GM19463 (cell line): ENCODE data around the gene ZFAND6.
"Not testable (repeated sequence)": the region's sequence is repeated elsewhere in the genome, so short reads cannot be mapped to it uniquely, and the experiment has no call there.

Source experiments
- ATAC-seq: cut with Tn5 transposase; IDR thresholded peaks from one replicate; pipeline ENCODE4 v1.9.1; 2021; ENCODE audit warnings: mild to moderate bottlenecking, moderate library complexity; ENCODE audit not compliant: unreplicated experiment

ZFAND6 gene

DNA sequence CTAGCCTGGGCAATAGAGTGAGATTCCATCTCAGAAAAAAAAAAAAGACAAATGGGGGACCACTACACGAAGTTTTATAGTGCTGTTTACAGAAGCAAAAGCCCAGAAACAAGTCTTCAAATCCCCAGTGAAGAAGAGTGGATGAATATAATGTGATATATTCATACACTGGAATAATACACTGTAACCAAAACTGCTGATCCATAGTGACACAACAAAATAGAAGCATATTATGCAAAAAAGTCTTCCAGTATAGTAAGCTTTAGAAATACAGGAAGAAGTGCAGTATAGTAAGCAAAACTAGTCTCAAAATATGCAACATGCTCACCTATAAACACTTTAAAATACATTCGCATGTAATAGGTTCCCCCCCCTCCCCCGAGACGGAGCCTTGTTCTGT, 81.4 kb downstream of the ZFAND6 start:
- no peak for ATAC-seq

DNA sequence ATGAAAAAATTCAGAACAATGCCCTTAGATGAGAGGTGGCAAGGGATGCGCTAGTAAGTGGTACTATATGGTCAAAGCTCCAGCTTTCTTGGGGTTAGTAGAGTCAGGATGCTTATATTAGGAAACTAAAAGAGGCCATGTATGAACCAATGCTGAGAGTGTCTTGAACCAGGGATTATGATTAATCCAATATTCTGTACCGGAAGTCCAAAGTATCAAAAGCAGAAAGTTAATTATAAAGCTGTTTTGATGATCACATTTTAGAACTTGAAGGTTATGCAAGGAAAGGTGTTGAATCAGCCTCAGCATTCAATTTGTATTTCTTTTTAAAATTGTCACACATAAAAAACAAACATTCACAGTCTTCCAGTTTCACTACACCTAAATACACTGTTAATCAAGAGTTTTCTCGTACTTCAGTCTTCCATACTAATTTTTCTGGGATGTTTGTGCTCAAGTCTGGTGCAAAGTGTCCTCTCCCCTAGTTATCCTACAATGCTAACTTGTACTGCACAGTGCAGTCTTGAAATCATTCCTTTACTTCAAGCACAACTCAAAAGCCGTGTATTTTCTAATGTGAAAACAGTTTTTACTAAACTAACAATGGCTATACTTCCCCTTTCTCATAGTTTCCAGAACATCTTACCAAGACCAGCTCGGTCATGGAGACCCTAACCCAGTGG, 82.6 kb downstream of the ZFAND6 start:
- ATAC-seq = no peak

DNA sequence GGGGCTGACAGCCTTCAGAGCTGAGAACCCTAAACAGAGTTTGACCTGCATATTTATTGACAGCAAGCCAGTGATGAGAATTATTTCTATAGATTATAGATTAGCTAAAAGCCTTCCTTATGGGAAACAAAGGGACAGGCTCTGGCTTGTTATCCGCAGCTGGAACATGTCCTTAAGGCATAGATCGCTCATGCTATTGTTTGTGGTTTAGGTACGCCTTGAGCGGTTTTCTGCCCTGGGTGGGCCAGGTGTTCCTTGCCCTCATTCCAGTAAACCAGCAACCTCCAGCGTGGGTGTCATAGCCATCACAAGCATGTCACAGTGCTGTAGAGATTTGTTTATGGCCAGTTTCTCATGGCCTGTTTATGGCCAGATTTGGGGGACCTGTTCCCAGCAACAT, 83.2 kb downstream of the ZFAND6 start:
- no peak for ATAC-seq

DNA sequence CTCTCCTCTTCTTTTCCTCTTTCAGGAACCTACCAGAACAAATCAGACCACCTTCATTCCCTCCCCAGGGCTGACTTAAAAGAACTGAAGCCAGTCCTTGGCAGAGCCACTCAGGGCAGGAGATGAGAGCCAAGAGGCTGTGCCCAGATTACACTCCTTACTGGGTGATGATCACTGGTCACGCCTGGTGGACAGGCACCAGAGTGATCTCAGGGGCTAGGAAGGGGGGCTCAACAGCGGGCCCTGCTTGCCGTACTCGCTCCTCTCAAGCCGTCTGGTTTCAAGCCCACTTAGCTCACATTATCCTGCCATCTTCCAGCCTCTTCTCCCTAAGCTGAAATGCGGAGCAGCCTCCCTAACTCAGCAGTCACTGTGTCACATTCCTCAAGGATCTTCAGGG, 91.7 kb downstream of the ZFAND6 start:
- no peak for ATAC-seq

DNA sequence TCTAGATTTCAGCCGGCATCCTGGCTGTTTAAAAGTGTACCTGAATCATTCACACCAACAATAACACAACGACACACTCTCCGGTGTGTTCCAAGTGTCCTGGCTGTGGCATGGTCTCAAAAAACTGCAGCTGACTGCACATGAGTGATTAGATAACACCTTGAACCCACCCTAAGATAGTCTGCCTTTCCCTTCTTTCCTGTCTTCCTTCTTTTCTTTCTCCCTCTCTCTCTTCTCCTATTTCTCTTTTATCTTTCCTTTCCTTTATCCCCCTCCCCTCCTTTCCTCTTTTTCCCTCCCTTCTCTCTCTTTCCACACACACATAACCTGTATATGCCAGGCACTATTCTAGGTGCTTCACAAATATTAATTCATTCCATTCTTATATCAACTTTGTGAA, 92.1 kb downstream of the ZFAND6 start:
- ATAC-seq = no peak

DNA sequence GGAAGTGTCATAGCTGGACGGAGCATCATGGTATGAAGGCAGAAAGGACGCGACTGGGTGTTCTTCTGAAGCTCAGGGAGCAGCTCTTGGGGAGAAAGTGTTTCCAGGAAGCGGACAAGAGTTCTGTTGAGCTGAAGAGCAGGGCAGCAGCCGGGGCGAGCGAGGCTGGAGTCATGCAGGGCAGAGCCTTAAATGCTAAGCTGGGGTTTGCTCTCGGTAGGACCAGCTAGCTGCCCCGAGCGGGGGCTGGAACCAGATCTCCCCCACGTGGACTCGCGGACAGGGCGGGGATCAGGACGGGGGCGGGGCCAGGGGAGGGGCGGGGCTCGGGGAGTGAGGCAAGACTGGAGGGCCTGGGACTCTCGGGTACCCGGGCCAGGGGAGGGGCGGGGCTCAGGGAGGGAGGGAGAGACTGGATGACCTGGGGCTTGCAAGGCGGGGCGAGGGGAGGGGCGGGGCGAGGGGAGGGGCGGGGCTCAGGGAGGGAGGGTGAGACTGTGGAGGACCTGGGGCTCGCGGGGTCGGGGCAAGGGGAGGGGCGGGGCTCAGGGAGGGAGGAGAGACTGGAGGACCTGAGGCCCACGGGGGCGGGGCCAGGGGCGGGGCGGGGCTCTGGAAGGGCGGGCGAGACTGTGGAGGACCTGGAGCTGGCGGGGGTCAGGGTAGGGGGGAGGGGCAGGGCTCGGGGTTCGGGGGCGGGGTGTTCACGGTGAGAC, 92.9 kb downstream of the ZFAND6 start:
- peak; percentile 64 for ATAC-seq

DNA sequence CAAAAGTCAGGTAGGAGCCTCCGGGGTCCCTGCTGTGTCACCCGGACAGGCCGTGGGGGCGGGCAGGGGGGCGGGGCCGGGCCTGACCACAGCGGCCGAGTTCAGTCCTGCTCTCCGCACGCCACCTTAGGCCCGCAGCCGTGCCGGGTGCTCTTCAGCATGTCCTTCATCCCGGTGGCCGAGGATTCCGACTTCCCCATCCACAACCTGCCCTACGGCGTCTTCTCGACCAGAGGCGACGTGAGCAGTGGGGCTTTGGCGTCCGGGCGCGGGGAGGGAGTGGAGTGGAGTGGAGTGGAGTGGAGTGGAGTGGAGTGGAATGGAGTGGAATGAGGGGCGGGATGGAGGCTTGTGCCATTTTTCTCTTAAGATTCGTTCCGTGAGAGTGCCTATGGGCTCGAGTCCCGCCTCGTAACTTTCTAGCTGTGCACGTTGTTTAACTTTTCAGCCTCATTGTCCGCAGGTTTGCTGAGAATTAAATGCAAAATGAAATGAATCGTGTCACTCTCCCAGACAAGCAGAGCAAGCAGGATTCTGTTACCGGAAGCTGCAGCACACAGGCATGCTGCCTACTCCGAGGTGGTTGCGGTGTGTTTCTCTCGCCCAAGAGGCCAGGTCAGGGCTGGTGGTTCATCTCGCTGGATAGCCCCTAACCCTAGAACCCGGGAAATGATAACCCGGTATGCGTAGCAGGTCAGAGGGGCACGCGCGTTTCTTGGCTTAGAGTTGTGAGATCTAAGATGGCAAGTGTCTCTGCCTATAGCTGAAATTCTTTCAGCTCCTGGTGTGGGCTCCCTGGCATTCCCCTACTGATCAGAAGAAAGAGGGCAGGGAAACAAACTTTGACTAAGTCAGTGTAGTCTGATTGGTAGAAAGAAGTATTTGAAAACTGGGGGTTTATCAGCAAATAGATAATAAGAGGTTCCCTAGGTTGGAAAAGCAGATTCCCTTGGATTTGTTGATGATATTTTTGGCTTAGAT, 93.7 kb downstream of the ZFAND6 start, which contains the start of gene FAH:
Gene FAH, plus strand, starts transcription at position 104 of the 981 bp plus-strand sequence. Its CDS starts 56 bp downstream, at position 160.
- ATAC-seq = peak; percentile 42

DNA sequence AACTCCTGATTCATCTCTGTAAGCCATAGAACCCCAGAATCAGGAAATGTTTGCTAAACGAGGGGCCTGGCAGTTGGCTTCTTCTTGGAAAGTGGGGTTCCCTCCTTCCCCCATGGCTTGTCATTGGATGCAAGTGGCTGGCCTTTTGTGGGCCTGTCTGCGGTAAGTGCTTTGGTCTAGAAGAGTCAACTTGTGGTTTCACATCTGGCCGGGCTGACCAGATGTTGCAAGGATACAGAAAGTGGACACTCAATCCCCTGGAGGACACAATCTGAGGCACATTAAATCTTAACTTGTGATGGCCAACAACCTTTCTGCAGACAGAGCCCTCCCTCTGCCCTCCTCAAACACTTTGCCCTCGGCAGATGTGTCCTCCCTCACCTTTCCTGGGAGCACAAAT, 94.4 kb downstream of the ZFAND6 start:
- ATAC-seq = no peak

DNA sequence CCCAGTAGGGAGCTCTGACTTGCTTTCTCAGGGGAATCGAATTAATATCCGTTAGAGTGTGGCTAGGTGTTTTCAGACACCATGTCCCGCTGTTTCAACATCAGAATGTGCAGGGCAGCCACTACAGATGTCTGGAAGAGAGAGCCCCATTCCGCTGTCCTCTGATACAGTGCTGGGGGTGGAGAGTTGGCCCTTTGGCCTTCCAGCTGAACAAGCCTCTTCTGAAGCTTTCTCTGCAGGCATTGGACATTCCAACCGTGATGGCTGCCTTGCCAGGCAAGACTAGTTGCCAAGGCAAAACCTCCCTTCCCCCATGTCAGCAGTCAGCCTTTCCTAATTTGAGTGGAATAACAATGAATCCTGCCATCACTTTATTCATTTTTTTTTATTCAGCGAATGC, 94.9 kb downstream of the ZFAND6 start:
- no peak for ATAC-seq

DNA sequence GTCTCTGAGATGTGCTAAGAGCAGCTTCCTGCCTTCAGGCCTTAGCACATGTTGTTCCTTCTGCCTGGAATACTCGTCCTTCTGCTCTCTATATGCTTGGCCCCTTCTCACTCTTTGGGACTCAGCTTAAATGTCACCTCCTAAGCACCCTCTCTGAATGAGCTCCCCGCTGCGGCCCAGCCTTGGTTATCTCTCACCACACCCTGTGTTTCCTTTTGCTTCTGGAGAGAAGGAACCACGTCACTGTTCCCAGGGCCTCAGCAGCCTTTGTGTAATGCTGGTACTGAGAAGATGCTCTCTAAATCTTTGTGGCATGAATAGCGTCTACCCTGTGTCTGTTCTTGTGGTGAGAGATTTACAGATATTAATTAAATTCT, 95.5 kb downstream of the ZFAND6 start:
- no peak for ATAC-seq

DNA sequence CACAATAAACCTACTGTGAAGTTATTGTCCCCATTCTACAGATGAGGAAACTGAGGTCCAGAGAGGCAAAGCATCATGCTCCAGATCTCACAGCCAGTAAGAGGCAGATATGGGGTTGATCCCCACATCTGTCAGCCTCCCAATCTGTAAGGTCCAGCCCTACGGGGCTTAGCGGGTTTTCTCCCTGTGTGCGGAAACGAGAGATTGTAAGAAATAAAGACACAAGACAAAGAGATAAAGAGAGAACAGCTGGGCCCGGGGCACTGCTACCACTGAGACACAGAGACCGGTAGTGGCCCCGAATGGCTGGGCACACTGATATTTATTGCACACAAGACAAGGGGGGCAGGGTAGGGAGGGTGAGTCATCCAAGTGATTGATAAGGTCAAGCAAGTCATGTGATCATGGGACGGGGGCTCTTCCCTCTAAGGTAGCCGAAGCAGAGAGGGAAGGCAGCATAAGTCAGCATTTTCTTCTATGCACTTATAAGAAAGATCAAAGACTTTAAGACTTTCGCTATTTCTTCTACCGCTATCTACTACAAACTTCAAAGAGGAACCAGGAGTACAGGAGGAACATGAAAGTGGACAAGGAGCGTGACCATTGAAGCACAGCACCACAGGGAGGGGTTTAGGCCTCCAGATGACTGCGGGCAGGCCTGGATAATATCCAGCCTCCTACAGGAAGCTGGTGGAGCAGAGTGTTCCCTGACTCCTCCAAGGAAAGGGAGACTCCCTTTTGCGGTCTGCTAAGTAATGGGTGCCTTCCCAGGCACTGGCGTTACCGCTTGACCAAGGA, 96.1 kb downstream of the ZFAND6 start:
- ATAC-seq = not testable (repeated sequence)

DNA sequence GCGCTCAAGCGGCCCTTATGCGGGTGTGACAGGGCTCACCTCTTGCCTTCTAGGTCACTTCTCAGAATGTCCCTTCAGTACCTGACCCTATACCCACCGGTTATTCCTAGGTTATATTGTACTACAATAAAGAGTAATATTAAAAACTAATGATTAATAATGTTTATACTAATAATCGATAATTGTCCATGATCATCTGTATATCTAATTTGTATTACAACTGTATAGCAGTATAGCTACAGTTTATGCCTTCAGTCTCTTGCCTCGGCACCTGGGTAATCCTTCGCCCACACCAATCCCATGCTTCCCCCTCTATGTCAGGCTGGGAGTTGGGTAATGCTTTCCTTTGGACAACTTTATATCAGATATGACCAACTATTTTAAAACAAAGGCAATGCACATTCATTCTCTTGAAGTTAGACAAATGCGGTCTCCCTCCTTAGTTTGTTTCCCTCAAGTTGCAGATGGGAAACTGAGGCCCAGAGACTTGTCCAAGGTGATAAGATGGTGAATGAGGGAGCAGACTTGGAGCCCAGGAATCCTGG, 96.8 kb downstream of the ZFAND6 start:
- no peak for ATAC-seq

DNA sequence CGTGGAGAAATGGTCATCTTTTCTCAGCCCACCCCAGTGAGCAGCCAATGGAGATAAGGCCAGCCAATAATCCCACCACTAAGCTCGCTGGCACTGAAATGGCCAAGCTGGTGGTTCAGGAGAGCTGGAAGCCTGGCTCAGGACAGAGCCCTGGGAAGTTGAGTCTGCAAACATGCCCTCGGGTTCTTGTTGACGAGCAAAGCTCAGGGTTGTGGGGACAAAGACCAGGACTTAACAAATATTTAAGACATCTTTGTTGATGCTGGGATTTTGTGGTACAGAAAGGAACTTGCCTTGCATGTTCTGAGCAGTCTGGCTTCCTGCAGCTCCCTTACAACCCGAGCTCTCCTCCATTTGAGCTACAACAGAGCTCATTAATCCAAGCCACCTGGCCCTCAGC, 97.7 kb downstream of the ZFAND6 start:
- no peak for ATAC-seq

DNA sequence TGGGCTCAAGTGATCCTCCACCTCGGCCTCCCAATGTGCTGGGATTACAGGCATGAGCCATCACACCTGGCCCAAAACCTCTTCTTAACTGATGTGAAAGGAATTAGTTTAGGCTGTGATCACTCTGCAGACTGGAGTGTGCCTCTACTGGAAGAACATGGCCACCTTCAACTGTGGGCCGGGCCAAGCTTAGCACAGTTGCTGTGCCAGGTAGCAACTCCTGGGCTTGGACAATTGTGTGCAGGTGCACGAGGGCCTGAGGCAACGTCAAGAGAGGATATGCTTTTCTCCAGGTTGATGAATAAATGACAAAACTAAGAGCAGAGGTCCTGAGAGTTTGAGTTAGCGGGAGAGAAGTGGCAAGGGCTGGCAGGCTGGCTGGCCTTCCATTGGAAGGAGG, 99.8 kb downstream of the ZFAND6 start:
- ATAC-seq = no peak

DNA sequence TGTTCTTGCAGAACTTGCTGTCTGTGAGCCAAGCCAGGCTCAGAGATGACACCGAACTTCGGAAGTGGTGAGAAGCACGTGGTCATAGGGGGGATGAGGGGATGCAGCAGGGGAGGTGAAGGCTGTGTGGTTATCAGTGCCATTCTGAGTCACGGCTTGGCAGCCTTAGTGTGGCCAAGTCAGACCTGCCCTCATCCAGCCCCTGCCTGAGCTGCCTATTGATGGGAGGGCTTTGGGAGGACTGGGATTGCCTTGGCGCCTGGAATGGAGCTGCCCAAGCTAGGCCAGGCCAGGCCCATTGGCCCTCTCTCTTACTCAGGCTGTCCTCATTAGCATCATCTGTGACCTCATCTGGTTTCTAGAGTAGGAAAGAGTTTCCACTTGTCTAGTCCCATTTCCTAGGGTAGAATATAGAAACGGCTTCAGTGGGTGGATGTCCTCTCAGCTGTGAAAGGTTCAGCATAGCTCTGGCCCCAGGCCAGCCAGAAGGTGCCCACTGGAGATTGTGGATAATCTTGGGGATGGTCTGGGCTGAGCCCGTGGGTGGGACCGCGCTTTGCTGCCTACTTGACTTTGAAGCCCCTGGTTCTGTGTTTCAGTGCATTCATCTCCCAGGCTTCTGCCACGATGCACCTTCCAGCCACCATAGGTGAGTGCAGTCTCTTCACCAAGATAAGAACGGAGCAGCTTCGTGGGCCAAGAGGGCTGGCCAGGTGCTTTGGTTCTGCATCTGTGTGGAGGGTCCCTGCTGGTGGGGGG, 100.5 kb downstream of the ZFAND6 start:
- peak; percentile 42 for ATAC-seq

DNA sequence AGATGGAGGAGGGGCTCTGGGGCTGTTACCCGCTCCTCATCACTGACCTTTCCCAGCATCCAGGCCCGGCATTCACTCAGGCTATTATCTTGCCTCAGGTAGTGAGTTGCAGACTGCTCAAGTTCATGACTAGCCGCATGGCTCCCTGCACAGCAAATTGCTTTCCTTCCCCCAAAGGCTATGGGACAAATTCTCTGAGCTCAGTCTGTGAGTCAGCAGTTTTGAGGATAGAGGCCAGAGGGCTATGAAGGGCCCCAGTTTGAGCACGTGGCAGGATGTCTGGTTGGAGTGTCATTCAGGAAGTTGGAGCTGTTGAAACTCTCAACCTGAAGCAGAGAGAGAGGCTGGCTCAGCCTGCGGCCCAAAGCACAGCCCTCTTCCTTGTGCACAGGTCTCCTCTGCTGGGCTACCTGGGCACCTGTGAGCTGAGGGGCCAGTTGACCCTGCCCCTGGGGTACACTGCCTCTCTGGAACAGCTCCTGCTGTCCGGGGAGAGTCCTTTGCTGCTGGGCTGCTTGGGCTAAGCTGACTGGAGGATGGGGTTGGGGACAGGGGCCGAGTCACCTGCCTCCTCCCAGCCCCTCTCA, 101.2 kb downstream of the ZFAND6 start:
- peak; percentile 75 for ATAC-seq

DNA sequence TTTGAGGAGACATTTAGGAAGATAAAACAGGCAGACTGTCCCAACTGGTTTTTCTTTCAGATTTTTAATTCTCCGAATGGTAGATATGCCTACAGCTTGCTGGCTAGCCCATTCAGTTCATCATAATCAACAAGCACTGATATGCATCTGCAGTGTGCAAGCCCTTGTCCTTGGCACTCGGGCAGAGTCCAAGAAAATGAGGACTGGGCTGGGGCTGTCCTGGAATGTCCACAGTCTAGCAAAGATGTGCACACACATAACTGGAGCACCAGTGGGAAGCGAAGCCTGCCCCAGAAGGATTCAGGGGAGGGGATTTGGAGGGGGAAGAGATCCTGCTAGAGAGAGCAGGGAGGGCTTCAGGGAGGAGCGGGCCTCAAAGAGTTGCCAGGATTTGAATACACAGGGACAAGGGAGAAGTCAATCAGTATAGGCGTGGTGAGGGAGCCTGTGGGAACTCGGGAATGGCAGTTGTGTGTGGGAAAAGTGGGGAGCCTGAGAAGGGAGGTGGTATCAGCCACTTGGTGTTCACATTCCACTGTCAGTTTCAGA, 102.1 kb downstream of the ZFAND6 start:
- ATAC-seq = no peak

DNA sequence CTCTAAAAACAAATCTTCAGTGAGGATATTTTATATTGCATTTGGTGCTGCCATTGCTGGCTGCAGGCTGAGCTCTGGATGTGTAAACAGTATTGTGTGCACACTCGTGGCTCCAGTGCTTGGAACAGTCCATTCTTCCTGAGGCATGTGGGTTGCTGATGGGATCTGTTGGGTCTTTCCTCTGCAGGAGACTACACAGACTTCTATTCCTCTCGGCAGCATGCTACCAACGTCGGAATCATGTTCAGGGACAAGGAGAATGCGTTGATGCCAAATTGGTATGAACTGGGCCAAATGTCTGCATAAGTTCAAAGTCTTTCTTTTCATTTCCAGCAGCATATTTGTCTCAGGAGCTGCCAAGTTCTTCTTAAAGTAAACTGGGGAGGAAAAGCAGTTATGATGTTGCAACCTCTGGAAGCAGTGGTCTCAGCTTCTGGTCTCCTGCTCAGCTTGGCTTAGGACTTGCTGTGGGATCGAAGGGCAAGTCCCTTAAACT, 102.6 kb downstream of the ZFAND6 start:
- no peak for ATAC-seq

DNA sequence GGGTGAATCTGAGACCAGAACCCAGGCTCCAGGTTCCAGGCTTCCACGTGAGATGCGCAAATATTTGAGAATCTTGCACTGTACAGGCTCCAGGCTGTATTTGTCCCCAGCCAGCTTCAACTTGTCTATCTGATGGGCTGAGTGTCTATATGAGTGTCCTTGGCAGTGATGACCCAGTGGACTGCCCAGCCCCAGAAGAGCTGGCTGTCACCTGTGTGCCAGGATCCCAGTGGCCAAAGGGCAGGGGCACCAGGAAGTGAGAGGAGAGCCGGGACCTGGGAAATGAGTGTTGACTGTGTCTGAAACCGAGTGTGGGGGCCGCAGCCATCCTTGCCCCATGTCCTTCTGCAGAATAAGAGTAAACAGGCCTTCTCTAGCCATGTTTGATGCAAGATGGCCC, 103.7 kb downstream of the ZFAND6 start:
- no peak for ATAC-seq
